Measurements from ENCODE around the gene CRTAP.

The CRTAP gene

DNA sequence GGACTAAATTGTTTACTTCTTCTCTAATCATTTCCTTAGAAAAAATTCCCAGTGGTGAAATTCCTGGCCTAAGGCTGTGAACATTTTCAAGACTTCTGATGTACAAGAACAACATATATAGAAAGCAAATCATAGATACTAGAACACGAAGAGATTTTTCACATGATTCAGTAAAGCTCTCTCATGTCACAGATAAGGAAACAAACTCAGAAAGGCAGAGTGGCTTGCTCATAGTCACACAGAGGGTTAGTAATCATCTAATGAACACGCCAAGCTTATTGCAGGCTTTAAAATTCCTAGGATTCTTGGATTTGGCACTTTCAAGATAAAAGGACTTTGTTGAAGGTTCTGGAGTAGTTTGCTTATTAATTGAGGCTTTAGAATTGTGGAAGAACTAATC lies 26.2 kb downstream of the CRTAP start:
- DNase-seq (ENCODE audit: low read depth): peak; percentile 97
- TF ChIP-seq, protein P1, sequence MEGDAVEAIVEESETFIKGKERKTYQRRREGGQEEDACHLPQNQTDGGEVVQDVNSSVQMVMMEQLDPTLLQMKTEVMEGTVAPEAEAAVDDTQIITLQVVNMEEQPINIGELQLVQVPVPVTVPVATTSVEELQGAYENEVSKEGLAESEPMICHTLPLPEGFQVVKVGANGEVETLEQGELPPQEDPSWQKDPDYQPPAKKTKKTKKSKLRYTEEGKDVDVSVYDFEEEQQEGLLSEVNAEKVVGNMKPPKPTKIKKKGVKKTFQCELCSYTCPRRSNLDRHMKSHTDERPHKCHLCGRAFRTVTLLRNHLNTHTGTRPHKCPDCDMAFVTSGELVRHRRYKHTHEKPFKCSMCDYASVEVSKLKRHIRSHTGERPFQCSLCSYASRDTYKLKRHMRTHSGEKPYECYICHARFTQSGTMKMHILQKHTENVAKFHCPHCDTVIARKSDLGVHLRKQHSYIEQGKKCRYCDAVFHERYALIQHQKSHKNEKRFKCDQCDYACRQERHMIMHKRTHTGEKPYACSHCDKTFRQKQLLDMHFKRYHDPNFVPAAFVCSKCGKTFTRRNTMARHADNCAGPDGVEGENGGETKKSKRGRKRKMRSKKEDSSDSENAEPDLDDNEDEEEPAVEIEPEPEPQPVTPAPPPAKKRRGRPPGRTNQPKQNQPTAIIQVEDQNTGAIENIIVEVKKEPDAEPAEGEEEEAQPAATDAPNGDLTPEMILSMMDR (conservative IDR thresholded peaks at IDR 0.05; ENCODE audit: low read depth, low read length): no peak
- H3K4me3 ChIP-seq (ENCODE audit: low read length): no peak overlapping the region

DNA sequence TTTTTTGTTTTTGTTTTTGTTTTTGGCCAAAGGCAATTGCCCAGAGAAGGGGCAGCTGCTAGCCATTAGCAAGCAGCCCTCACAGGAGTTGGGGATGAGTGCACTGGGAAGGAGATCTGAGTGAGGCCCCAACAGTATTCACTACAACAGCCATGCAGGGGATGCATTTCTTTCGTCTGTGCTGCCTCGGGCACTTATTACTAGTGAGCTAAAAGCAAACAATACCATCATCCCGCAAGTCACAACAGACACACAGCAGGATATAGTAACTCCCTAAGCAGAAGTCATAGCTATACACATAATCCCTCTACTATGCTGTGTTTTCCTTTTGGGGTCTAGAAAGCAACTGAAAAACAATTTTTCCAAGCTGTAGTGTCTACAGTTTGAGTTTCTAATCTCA lies 27.2 kb downstream of the CRTAP start:
- no peak overlapping the region for H3K4me3 ChIP-seq (ENCODE audit: low read length)
- TF ChIP-seq, protein P1 (conservative IDR thresholded peaks at IDR 0.05; ENCODE audit: low read depth, low read length): no peak
- DNase-seq (ENCODE audit: low read depth): no peak

DNA sequence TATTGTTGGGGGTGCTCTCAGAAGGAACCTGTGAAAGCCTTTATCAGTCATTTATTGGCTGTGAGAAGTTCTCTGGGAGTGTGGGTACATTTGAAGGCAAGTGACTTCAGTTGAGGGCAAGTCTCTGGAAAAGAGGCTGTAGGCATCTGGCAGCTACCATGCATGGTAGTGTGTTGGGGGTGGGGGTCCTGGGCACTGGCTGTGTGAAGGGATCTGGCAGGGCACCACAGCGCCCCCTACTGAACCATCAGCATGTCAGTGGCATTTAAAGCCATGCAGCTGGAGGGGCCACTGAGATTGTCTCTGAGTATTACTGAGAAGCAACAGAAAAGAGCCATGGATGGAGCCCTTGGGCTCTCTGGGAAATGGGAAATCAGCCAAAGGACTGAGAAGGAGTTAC lies 30.6 kb downstream of the CRTAP start:
- no peak overlapping the region for H3K4me3 ChIP-seq (ENCODE audit: low read length)
- DNase-seq (ENCODE audit: low read depth): no peak
- TF ChIP-seq, protein P1 (conservative IDR thresholded peaks at IDR 0.05; ENCODE audit: low read depth, low read length): peak; percentile 39

DNA sequence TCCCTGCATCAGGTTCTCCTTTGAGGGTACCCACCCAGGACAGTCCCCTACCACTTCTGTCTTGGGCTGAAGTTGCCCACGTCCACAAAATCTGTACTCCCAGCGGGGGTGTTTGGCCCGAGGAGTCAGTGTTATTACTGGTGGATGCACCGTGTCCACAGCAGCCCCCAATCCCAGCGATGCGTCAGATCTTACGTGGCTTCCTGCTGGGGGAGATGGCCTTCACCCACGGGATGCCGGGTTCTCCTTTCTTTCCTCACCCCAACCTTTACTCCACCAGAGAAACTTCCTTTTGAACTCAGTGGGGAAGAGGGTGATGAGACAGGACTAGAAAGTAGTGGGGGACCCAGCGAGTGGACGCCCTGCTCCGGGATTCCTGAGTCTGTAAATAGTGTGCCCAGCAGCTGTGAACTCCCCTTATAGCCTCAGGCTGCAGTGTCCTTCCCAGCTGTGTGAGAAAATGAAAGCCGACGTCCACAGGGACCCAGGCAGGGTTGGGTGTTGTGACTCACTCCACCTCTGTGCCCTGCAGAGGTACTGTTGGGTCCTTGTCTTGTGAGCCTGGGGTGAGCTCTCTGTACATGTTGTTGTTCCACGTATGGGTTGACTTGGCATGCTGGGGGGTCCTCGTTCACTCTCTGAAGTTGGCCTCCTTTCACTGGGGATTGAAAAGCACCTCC lies 31.5 kb downstream of the CRTAP start:
- H3K4me3 ChIP-seq (ENCODE audit: low read length): no peak overlapping the region
- DNase-seq (ENCODE audit: low read depth): no peak
- TF ChIP-seq, protein P1 (conservative IDR thresholded peaks at IDR 0.05; ENCODE audit: low read depth, low read length): no peak

DNA sequence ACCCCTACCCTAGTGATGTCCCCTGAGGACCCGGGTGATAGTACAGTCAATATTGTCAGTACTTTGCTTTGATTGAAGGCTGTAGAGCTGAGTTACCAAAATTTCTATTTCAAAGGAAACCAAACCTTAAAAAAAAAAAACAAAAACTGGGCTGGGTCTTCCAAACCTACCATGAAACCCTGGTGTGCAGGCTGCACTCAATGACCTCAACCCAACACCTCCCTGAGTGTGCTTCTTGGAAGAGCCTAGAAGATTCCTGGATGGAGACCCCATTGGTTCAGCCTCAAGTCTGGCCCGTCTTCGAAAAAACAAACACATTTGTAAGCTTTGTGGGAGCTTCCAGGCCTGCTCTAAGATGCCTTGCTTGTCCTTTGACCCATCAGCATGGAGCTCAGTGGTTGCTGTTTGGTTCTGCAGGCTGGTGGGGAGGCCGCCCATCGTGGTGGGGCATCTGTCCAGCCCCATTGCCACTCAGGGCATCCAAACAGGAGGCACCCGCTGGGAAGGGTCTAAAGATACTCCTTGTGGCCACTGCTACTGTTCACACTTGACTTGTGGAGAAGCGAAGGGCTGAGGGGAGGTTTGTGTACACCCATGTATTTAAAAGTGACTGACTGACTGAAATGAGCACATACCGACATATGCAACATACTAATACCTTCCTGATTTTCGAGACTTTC lies 32.2 kb downstream of the CRTAP start:
- no peak for DNase-seq (ENCODE audit: low read depth)
- H3K4me3 ChIP-seq (ENCODE audit: low read length): no peak overlapping the region
- TF ChIP-seq, protein P1 (conservative IDR thresholded peaks at IDR 0.05; ENCODE audit: low read depth, low read length): no peak

DNA sequence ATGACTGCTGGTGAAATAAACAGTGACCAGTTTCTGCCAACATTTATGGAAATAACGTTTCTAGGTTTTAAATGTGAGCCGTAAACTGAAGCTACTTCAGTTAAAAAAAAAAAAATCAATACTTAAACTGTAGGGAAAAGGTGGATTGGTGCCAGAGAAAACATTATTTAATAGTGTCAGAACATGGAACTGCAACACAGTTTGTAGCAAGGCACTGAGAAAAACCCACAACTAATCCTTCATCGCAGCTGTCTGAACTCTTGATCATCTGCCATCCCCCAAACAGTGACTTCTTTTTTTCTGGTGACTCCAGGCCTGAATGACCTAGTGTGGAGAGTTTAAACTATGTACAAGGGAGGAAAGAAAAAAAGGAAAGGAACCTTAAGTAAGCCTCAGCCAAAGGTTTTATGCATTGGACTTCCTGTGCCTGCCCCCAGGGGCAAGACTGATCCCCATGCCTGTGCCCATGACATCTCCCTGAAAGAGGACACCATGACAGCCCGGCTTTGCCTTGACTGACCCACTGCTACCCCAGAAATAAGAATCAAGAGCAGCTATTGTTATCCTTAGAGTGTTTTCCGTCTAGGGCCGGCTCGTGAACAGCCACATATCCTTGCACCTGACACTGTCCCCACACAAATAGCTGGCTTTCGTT lies 33.1 kb downstream of the CRTAP start:
- H3K4me3 ChIP-seq (ENCODE audit: low read length): no peak overlapping the region
- DNase-seq (ENCODE audit: low read depth): no peak
- TF ChIP-seq, protein P1 (conservative IDR thresholded peaks at IDR 0.05; ENCODE audit: low read depth, low read length): no peak
